ENCODE measurements around the gene MMP14. TPM values are rescaled to one million over a fixed set of nuclear protein-coding genes. Genes with fewer than 3 reads are reported as not detected.

MMP14 gene
- total and polyA plus RNA-seq, 2 experiments from 2014 or later = 7.0 to 56.4 TPM

DNA sequence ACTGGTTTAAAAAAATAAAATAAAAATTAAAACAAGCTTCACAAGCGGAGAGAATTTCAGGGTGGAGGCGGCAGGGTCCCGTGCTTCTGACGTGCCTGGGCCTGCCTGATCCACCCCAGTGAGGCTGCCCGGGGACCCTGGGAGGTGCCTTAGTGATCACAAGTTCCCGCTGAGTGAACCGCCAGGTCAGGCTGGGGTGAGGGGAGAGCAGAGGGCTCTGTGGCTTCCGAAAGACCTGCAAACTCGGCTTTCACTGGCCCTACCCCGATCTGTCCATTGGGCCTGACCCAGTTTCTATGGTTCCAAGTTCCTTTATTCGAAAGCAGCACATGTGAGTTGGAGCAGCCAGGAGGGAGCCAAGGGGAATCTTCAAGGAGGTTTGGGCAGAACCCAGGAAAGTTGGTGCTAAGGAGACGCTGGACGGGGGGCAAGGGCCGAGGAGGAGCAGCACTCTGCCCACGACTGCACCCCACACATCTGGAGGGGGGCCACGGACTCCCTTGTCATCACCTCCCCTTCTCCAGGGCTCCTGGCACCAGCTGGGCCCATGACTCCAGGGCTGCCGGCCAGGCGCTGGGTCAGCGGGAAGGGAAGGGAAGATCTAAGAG, 12.9 kb downstream of the MMP14 start:
- Histone ChIP-seq H2AFZ (peak overlapping the region; percentile 93), H3F3A (replicated peaks; ENCODE audit: low read depth) (peaks cover 21% of the 10 kb centered on the region), H3K79me2 (replicated peaks; ENCODE audit: insufficient read depth) (no peaks in the 10 kb centered on the region), H3K4me2 (peak overlapping the region; percentile 10; the same call in 1 of the 2 replicates), H3K36me3 (ENCODE audit: insufficient read depth) (no peaks in the 10 kb centered on the region), H3K4me3 (no peak overlapping the region), H3K9me2 (ENCODE audit: insufficient read depth) (no peaks in the 10 kb centered on the region), H3K4me1 (ENCODE audit: insufficient read depth) (peaks cover 23% of the 10 kb centered on the region), H4K20me1 (replicated peaks; ENCODE audit: insufficient read depth) (no peaks in the 10 kb centered on the region), H3K27ac (ENCODE audit: low read depth) (peak overlapping the region; percentile 88; the same call in 1 of the 2 replicates), H3K27me3 (ENCODE audit: insufficient read depth) (no peaks in the 10 kb centered on the region)
- Mint-ChIP-seq H3K9me3 (no peaks in the 10 kb centered on the region; the same call in 2 of the 3 replicates), H3K27ac (peak overlapping the region; percentile 86), H3K4me1 (peaks cover 26% of the 10 kb centered on the region), H3K27me3 (ENCODE audit: insufficient read depth, low read depth, poor library complexity) (peaks cover 13% of the 10 kb centered on the region), H3K4me3 (no peak overlapping the region), H3K36me3 (ENCODE audit: low read depth) (peaks cover 19% of the 10 kb centered on the region)
- peak; percentile 13 for ATAC-seq
- DNase-seq (ENCODE audit: low spot score) = peak; percentile 48
- TF ChIP-seq, protein P1, sequence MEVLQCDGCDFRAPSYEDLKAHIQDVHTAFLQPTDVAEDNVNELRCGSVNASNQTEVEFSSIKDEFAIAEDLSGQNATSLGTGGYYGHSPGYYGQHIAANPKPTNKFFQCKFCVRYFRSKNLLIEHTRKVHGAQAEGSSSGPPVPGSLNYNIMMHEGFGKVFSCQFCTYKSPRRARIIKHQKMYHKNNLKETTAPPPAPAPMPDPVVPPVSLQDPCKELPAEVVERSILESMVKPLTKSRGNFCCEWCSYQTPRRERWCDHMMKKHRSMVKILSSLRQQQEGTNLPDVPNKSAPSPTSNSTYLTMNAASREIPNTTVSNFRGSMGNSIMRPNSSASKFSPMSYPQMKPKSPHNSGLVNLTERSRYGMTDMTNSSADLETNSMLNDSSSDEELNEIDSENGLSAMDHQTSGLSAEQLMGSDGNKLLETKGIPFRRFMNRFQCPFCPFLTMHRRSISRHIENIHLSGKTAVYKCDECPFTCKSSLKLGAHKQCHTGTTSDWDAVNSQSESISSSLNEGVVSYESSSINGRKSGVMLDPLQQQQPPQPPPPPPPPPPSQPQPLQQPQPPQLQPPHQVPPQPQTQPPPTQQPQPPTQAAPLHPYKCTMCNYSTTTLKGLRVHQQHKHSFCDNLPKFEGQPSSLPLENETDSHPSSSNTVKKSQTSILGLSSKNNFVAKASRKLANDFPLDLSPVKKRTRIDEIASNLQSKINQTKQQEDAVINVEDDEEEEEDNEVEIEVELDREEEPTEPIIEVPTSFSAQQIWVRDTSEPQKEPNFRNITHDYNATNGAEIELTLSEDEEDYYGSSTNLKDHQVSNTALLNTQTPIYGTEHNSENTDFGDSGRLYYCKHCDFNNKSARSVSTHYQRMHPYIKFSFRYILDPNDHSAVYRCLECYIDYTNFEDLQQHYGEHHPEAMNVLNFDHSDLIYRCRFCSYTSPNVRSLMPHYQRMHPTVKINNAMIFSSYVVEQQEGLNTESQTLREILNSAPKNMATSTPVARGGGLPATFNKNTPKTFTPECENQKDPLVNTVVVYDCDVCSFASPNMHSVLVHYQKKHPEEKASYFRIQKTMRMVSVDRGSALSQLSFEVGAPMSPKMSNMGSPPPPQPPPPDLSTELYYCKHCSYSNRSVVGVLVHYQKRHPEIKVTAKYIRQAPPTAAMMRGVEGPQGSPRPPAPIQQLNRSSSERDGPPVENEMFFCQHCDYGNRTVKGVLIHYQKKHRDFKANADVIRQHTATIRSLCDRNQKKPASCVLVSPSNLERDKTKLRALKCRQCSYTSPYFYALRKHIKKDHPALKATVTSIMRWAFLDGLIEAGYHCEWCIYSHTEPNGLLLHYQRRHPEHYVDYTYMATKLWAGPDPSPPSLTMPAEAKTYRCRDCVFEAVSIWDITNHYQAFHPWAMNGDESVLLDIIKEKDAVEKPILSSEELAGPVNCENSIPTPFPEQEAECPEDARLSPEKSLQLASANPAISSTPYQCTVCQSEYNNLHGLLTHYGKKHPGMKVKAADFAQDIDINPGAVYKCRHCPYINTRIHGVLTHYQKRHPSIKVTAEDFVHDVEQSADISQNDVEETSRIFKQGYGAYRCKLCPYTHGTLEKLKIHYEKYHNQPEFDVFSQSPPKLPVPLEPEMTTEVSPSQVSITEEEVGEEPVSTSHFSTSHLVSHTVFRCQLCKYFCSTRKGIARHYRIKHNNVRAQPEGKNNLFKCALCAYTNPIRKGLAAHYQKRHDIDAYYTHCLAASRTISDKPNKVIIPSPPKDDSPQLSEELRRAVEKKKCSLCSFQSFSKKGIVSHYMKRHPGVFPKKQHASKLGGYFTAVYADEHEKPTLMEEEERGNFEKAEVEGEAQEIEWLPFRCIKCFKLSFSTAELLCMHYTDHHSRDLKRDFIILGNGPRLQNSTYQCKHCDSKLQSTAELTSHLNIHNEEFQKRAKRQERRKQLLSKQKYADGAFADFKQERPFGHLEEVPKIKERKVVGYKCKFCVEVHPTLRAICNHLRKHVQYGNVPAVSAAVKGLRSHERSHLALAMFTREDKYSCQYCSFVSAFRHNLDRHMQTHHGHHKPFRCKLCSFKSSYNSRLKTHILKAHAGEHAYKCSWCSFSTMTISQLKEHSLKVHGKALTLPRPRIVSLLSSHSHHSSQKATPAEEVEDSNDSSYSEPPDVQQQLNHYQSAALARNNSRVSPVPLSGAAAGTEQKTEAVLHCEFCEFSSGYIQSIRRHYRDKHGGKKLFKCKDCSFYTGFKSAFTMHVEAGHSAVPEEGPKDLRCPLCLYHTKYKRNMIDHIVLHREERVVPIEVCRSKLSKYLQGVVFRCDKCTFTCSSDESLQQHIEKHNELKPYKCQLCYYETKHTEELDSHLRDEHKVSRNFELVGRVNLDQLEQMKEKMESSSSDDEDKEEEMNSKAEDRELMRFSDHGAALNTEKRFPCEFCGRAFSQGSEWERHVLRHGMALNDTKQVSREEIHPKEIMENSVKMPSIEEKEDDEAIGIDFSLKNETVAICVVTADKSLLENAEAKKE (CRISPR knock-in tag; IDR thresholded peaks at IDR 0.05) = no peak
- TF ChIP-seq JUNB (IDR thresholded peaks at IDR 0.05; ENCODE audit: unreplicated experiment) = no peak
- TF ChIP-seq, protein P2, sequence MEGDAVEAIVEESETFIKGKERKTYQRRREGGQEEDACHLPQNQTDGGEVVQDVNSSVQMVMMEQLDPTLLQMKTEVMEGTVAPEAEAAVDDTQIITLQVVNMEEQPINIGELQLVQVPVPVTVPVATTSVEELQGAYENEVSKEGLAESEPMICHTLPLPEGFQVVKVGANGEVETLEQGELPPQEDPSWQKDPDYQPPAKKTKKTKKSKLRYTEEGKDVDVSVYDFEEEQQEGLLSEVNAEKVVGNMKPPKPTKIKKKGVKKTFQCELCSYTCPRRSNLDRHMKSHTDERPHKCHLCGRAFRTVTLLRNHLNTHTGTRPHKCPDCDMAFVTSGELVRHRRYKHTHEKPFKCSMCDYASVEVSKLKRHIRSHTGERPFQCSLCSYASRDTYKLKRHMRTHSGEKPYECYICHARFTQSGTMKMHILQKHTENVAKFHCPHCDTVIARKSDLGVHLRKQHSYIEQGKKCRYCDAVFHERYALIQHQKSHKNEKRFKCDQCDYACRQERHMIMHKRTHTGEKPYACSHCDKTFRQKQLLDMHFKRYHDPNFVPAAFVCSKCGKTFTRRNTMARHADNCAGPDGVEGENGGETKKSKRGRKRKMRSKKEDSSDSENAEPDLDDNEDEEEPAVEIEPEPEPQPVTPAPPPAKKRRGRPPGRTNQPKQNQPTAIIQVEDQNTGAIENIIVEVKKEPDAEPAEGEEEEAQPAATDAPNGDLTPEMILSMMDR (conservative IDR thresholded peaks at IDR 0.05; ENCODE audit: low read depth in 2 of 2) = no peak
- TF ChIP-seq, protein P3, sequence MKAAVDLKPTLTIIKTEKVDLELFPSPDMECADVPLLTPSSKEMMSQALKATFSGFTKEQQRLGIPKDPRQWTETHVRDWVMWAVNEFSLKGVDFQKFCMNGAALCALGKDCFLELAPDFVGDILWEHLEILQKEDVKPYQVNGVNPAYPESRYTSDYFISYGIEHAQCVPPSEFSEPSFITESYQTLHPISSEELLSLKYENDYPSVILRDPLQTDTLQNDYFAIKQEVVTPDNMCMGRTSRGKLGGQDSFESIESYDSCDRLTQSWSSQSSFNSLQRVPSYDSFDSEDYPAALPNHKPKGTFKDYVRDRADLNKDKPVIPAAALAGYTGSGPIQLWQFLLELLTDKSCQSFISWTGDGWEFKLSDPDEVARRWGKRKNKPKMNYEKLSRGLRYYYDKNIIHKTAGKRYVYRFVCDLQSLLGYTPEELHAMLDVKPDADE (IDR thresholded peaks at IDR 0.05) = no peak
- TF ChIP-seq, protein P4, sequence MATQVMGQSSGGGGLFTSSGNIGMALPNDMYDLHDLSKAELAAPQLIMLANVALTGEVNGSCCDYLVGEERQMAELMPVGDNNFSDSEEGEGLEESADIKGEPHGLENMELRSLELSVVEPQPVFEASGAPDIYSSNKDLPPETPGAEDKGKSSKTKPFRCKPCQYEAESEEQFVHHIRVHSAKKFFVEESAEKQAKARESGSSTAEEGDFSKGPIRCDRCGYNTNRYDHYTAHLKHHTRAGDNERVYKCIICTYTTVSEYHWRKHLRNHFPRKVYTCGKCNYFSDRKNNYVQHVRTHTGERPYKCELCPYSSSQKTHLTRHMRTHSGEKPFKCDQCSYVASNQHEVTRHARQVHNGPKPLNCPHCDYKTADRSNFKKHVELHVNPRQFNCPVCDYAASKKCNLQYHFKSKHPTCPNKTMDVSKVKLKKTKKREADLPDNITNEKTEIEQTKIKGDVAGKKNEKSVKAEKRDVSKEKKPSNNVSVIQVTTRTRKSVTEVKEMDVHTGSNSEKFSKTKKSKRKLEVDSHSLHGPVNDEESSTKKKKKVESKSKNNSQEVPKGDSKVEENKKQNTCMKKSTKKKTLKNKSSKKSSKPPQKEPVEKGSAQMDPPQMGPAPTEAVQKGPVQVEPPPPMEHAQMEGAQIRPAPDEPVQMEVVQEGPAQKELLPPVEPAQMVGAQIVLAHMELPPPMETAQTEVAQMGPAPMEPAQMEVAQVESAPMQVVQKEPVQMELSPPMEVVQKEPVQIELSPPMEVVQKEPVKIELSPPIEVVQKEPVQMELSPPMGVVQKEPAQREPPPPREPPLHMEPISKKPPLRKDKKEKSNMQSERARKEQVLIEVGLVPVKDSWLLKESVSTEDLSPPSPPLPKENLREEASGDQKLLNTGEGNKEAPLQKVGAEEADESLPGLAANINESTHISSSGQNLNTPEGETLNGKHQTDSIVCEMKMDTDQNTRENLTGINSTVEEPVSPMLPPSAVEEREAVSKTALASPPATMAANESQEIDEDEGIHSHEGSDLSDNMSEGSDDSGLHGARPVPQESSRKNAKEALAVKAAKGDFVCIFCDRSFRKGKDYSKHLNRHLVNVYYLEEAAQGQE (IDR thresholded peaks at IDR 0.05; ENCODE audit: unreplicated experiment) = no peak
- no peak for TF ChIP-seq CREB1 (CRISPR knock-in tag; IDR thresholded peaks at IDR 0.05; ENCODE audit: low read depth)
- TF ChIP-seq ZNF114 (CRISPR knock-in tag; IDR thresholded peaks at IDR 0.05) = no peak
- no peak for TF ChIP-seq EZH2 (IDR thresholded peaks at IDR 0.05; ENCODE audit: low read depth, unreplicated experiment)
- TF ChIP-seq ZNF331 (CRISPR knock-in tag; IDR thresholded peaks at IDR 0.05; ENCODE audit: low read depth) = no peak
- TF ChIP-seq EZH2phosphoT487 (IDR thresholded peaks at IDR 0.05; ENCODE audit: unreplicated experiment) = no peak
- no peak for TF ChIP-seq NANOG (IDR thresholded peaks at IDR 0.05; ENCODE audit: borderline replicate concordance)
- TF ChIP-seq POLR2AphosphoS5 (IDR thresholded peaks at IDR 0.05; ENCODE audit: low read depth) = no peak
- TF ChIP-seq STAT1 (IDR thresholded peaks at IDR 0.05; ENCODE audit: unreplicated experiment) = no peak

Data from GM23338 (cell line).